Activated CD8-positive, alpha-beta memory T cell treated with anti-CD3 and anti-CD28 coated beads for 36 hours (primary cell): ENCODE results near the gene SMIM22. TPM values are rescaled to one million over a fixed set of nuclear protein-coding genes. Genes with fewer than 3 reads are reported as not detected.

Experiments used
- CTCF ChIA-PET: fragments of 350-600 bp; sonication (Branson Sonifier 250); formaldehyde crosslinking; loops from one replicate; lab custom pipeline; 2021; ENCODE audit warnings: antibody characterized with exemption; lab: Charles Lee
- POLR2A ChIA-PET: fragments of 350-600 bp; sonication (Branson Sonifier 250); formaldehyde crosslinking; loops from one replicate; lab custom pipeline; 2021; ENCODE audit warnings: antibody characterized with exemption; lab: Charles Lee
- total RNA-seq, 2 experiments: library from RNA; stranded (reverse); gene quantifications; one replicate each; pipeline ENCODE4 v1.2.3, GENCODE V29; 2021

The SMIM22 gene
- total RNA-seq, 2 experiments from 2014 or later, result not detected

GRCh38 chr16:4787627-4788482 is 7.3 kb upstream of the SMIM22 start, which contains the start of gene SEPTIN12:
TSS of gene SEPTIN12 (minus strand) at chr16:4788345. CDS start at chr16:4787645, 700 bp downstream.
- CTCF ChIA-PET, result no interaction called here
- POLR2A ChIA-PET, result no interaction called here

- POLR2A ChIA-PET, result no interaction called here
- CTCF ChIA-PET, result no interaction called here
Observed at GRCh38 chr16:4788489-4788889, 6.7 kb upstream of the SMIM22 start.

DNA sequence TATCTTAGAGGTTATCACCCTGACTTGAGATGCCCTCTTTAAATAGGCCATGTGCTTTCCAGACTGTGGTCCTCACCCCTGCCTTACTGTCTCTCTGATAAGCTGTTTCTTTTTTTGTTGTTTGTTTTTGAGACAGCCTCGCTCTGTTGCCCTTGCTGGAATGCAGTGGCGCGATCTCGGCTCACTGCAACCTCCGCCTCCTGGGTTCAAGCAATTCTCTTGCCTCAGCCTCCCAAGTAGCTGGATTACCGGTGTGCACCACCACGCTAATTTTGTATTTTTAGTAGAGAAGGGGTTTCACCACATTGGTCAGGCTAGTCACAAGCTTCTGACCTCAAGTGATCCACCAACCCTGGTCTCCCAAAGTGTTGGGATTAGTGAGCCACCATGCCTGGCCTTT is 6.3 kb upstream of the SMIM22 start:
- POLR2A ChIA-PET, result no interaction called here

GRCh38 chr16:4790261-4790660 is 4.9 kb upstream of the SMIM22 start:
- ChIA-PET POLR2A (no interaction called here), CTCF (no interaction called here)

More for the DNA sequence above, 6.3 kb upstream of the SMIM22 start:
- CTCF ChIA-PET, result no interaction called here

DNA sequence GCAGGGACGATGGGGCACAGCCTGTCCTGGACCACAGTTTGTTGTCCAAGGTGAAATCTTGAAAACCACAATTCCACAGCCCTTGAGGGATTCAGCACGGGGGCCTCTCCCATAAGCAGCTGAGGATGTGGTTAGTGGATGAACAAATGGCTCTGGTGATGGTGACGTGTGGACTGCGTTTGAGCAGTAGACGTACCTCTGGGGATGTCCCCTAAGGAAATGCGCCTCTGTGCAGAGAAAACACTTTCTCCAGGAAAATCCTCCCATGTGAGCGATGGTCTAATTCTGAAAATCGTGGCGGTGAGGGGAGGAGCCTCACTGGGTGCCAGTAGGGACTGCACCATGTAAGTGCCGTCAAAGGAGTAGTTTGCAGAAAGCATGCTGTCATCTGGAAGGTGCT is 4.3 kb upstream of the SMIM22 start:
- POLR2A ChIA-PET, result no interaction called here
- CTCF ChIA-PET, result no interaction called here

- ChIA-PET POLR2A (no interaction called here), CTCF (interaction anchor here (0.6 to 0.7 kb wide), 2 partner anchors 61 to 140 kb away, joined by 3 to 6 read pairs; no protein-coding TSS in a partner anchor)
Observed at GRCh38 chr16:4792951-4793513, 2.1 kb upstream of the SMIM22 start.

GRCh38 chr16:4795828-4796572 is 831 bp downstream of the SMIM22 start:
- CTCF ChIA-PET, result no interaction called here
- POLR2A ChIA-PET, result no interaction called here

- POLR2A ChIA-PET, result no interaction called here
- CTCF ChIA-PET, result no interaction called here
Observed at GRCh38 chr16:4796982-4797804, 2.0 kb downstream of the SMIM22 start.

DNA sequence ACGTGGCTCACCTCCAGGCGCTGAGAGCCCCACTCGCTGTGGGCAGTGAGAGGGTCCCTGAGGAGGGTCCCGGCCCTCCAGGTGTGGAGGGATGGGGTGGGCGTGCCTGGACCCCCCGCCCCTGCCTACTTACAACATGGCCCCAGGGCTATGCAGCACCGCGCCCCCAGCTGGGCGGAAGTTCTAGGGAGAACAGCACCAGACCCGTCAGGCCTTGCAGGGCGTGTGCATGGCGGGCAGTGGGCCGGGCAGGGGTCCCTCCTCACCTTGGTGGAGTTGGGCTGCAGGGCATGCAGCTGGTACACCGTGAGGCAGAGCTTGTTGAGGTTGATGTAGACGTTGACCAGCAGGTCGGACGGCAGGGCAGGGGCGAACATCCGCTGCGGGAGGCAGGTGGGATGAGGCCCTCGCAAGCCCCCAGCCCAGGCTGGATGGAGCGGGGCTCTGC is 2.7 kb downstream of the SMIM22 start:
- CTCF ChIA-PET, result no interaction called here
- POLR2A ChIA-PET, result interaction anchor here (0.6 kb wide), 1 partner anchor 17 kb away, joined by 3 read pairs; no protein-coding TSS in a partner anchor

DNA sequence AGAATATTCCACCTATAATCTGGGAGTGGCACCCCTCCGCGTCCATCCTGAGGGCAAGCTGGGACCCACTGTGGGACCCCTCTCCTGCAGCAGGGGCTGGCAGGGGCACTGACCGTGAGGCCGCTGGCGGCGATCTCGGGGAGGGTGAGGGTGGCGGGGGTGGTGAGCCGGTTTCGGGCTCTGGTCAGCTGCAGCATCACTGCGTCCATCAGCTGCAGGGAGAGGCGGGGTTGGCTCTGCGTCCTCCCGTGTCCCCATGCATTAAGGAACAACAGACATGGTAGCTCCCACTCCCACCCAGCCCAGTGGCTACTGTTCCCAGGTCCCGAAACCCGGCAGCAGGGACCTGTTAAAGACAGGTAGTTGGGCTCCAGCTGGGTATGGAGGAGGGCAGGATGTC is 3.3 kb downstream of the SMIM22 start:
- ChIA-PET CTCF (no interaction called here), POLR2A (interaction anchor here (0.6 kb wide), 1 partner anchor 18 kb away, joined by 3 read pairs; no protein-coding TSS in a partner anchor)

GRCh38 chr16:4799171-4799855 is 4.1 kb downstream of the SMIM22 start:
- CTCF ChIA-PET, result no interaction called here
- POLR2A ChIA-PET, result no interaction called here

DNA sequence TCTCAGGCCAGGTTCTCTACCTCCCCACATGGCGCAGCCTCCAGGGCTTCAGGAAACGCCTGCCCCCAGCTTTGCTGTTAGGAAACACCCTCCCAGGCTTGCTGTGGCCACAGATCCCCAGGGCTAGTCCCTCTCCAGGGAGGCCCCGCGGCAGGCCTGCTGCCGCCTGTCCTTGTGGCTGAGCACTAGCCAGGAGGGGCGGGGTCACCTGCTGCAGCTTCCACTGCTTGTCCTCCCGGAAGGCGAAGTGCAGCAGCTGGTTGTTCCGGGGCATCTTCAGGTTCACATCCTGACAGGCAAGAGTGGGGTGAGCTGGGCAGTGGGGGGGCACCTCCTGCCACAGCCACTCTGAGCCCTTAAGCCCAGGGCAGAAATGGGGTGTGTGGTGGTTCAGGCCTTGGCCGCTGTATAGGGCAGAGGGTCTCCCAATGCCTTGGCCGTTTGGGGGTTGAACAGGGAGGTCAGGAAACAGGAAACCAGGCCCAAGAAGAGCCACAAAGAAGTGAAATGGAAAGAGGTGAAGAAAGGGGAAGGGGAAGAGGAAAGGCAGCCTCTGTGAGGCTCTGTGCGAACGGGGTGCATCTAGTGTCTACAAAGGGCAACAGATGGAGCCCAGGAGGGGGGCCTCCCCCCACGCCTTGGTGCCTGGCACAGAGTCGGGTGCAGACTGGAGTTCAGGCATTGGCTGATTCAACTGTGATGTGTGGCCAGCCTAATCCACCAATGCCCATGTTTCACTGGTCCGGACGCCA is 5.3 kb downstream of the SMIM22 start:
- ChIA-PET CTCF (no interaction called here), POLR2A (no interaction called here)

DNA sequence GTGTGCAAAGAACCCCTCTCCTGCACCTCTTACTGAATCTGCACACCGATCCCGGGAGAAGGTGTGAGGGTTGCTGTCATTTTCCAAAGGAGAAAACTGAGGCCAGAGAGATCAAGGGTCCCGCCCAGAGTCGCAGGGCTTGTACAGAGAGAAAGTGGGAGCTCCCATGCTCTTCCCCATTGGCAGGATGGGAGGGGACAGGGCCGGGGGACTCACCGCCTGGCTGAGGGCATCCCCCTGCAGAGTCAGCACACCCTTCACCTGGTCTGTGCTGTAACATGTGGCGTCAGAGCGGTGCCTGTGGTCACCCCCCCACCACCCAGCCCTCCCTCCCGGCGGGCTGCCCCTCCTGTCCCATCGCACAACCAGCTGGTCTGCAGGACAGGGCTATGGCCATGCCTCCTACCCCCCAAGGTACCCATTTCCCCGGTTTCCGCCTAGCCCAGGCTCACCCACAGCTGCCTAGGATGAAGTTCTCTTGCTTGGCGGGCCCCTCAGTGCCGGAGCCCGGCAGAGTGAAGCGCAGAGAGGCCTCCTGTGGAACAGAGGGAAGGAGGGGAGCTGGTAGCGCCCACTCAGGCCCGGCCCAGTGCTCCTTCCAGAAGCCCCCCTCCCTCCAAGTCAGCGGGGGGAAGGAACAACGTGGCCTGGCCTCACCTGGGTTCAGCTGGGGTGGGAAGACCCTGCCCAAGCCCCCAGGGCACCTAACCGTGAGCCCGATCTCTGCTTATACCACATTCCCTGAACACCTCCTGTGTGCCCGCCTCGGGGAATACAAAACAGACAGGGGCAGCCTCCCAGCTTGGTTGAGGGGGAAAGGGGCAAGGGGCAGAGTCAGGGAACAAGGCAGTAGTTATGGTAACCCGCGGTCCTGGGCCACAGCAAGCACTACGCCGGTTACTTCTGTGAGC is 6.1 kb downstream of the SMIM22 start:
- POLR2A ChIA-PET, result interaction anchor here (1.4 to 1.6 kb wide), 2 partner anchors 33 to 67 kb away, joined by 5 to 6 read pairs; partner anchors contain the start of genes ANKS3 and DNAAF8

GRCh38 chr16:4801962-4802658 is 6.9 kb downstream of the SMIM22 start, which contains the start of gene ROGDI:
TSS of gene ROGDI (minus strand) at chr16:4802633. CDS start at chr16:4802571, 62 bp downstream.
- ChIA-PET POLR2A (interaction anchor here (0.6 to 1.6 kb wide), 4 partner anchors 32 to 241 kb away, joined by 3 to 11 read pairs (median 6); partner anchors contain the start of genes ANKS3 and DNAAF8), CTCF (no interaction called here)

More for the DNA sequence above, 6.1 kb downstream of the SMIM22 start:
- CTCF ChIA-PET, result no interaction called here

- POLR2A ChIA-PET, result interaction anchor here (0.5 to 1.6 kb wide), 5 partner anchors 32 to 241 kb away, joined by 3 to 11 read pairs (median 5); partner anchors contain the start of genes ANKS3 and DNAAF8
- CTCF ChIA-PET, result interaction anchor here (0.6 kb wide), 1 partner anchor 55 kb away, joined by 3 read pairs; no protein-coding TSS in a partner anchor
Observed at GRCh38 chr16:4802659-4803287, 7.6 kb downstream of the SMIM22 start.
